ENCODE measurements around the gene PTRH1.
A peak's percentile ranks its signal among the peaks of the same experiment; 100 is the strongest.

- TF ChIP-seq, protein P1, sequence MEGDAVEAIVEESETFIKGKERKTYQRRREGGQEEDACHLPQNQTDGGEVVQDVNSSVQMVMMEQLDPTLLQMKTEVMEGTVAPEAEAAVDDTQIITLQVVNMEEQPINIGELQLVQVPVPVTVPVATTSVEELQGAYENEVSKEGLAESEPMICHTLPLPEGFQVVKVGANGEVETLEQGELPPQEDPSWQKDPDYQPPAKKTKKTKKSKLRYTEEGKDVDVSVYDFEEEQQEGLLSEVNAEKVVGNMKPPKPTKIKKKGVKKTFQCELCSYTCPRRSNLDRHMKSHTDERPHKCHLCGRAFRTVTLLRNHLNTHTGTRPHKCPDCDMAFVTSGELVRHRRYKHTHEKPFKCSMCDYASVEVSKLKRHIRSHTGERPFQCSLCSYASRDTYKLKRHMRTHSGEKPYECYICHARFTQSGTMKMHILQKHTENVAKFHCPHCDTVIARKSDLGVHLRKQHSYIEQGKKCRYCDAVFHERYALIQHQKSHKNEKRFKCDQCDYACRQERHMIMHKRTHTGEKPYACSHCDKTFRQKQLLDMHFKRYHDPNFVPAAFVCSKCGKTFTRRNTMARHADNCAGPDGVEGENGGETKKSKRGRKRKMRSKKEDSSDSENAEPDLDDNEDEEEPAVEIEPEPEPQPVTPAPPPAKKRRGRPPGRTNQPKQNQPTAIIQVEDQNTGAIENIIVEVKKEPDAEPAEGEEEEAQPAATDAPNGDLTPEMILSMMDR (IDR thresholded peaks at IDR 0.05) = peak in 6 of 7 experiments; percentile 69 to 99 (median 90)
- TF ChIP-seq POLR2A (IDR thresholded peaks at IDR 0.05) = peak in 1 of 4 donors; percentile 45
Observed at GRCh38 chr9:127734747-127735529, 19.5 kb upstream of the PTRH1 start, which contains the start of gene TOR2A.

Measured in stomach (tissue), 4 donors.